DOHH2 (cell line): ENCODE measurements around the gene FATE1.

Experiments used
- H3F3A ChIP-seq: fragments of 200-600 bp; sonication (generic), shearing (Covaris generic); 2 replicates; pipeline ENCODE4 v1.6.0; 2016; ENCODE audit warnings: antibody characterized with exemption, mild to moderate bottlenecking; ENCODE audit not compliant: control insufficient read depth, insufficient read depth
- H3K27ac ChIP-seq: fragments of 200-600 bp; sonication (generic); 2 replicates; pipeline ENCODE4 v1.5.1; 2014; ENCODE audit warnings: low read depth, mild to moderate bottlenecking, low read length, moderate library complexity
- H3K27me3 ChIP-seq: fragments of 200-600 bp; sonication (generic); 2 replicates; pipeline ENCODE4 v1.6.1; 2014; ENCODE audit warnings: mild to moderate bottlenecking, low read length, mixed read lengths; ENCODE audit not compliant: control insufficient read depth
- H3K36me3 ChIP-seq: fragments of 200-600 bp; sonication (generic); 2 replicates; pipeline ENCODE4 v1.6.1; 2014; ENCODE audit warnings: mild to moderate bottlenecking, low read length, moderate library complexity, mixed read lengths; ENCODE audit not compliant: control insufficient read depth
- H3K4me1 ChIP-seq: fragments of 200-600 bp; sonication (generic); 2 replicates; pipeline ENCODE4 v1.6.1; 2014; ENCODE audit warnings: mild to moderate bottlenecking, low read length, mixed read lengths; ENCODE audit not compliant: control insufficient read depth
- H3K4me2 ChIP-seq: fragments of 200-600 bp; sonication (generic); 2 replicates; pipeline ENCODE4 v1.6.0; 2014; ENCODE audit warnings: mild to moderate bottlenecking, low read length, moderate library complexity
- H3K4me3 ChIP-seq: fragments of 200-600 bp; sonication (generic); 2 replicates; pipeline ENCODE4 v1.5.1; 2014; ENCODE audit warnings: mild to moderate bottlenecking, low read length, mixed read lengths
- H3K79me2 ChIP-seq: fragments of 200-600 bp; sonication (generic); 2 replicates; pipeline ENCODE4 v1.6.1; 2014; ENCODE audit warnings: mild to moderate bottlenecking, low read length, mixed read lengths; ENCODE audit not compliant: control insufficient read depth
- H3K9me2 ChIP-seq: fragments of 200-600 bp; sonication (generic); replicated peaks from 2 replicates; pipeline ENCODE4 v1.6.1; 2014; ENCODE audit warnings: mild to moderate bottlenecking, low read length, mixed read lengths; ENCODE audit not compliant: control insufficient read depth
- H3K9me3 ChIP-seq: fragments of 200-600 bp; sonication (generic); 2 replicates; pipeline ENCODE4 v1.6.1; 2014; ENCODE audit warnings: antibody characterized with exemption, low read length, mixed read lengths; ENCODE audit not compliant: control insufficient read depth, insufficient read depth
- H4K20me1 ChIP-seq: fragments of 200-600 bp; sonication (generic); 2 replicates; pipeline ENCODE4 v1.6.0; 2014; ENCODE audit warnings: low read depth, mild to moderate bottlenecking, antibody characterized with exemption, low read length, moderate library complexity; ENCODE audit not compliant: control insufficient read depth, insufficient read depth
- CTCF ChIP-seq: fragments of 200-600 bp; sonication (generic); IDR thresholded peaks from one replicate; pipeline ENCODE4 v1.5.1; 2014; ENCODE audit warnings: antibody characterized with exemption, mild to moderate bottlenecking, low read depth, low read length; ENCODE audit not compliant: poor library complexity, severe bottlenecking
- EZH2phosphoT487 ChIP-seq: fragments of 200-600 bp; sonication (generic); IDR thresholded peaks from 2 replicates; pipeline ENCODE4 v1.6.1; 2017; ENCODE audit warnings: borderline replicate concordance, mild to moderate bottlenecking, antibody characterized with exemption, low read length, moderate library complexity, mixed read lengths

The FATE1 gene

DNA sequence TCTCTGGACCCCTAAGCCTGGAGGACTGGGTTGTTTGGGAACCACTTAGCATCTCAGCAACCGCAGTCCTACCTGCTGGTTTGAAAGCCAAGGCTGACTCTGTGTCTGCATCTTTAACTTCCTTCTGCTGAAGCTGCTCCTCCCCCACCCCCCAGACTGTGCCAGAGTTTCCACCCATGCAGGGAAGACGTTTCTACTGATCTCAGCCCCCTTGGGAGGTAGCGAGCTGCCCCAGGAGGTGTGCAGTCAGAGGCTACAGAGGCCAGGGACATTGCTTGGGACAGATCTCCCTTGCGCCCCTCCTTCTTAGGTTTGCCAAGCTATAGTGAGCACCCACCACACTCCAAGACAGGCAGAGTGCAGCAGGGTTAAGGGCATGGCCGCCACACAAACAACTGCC, 4.7 kb upstream of the FATE1 start:
- no peaks in the 10 kb centered on the region for H3K36me3 ChIP-seq
- no peaks in the 10 kb centered on the region for H3F3A ChIP-seq
- H4K20me1 ChIP-seq, result no peaks in the 10 kb centered on the region
- TF ChIP-seq EZH2phosphoT487 (no peak), CTCF (no peak)
- no peaks in the 10 kb centered on the region for H3K4me1 ChIP-seq
- no peaks in the 10 kb centered on the region for H3K9me2 ChIP-seq
- H3K27me3 ChIP-seq, result no peaks in the 10 kb centered on the region
- no peak overlapping the region for H3K4me3 ChIP-seq
- H3K79me2 ChIP-seq, result no peaks in the 10 kb centered on the region
- no peak overlapping the region for H3K27ac ChIP-seq
- H3K4me2 ChIP-seq, result no peak overlapping the region
- H3K9me3 ChIP-seq, result no peaks in the 10 kb centered on the region

GRCh38 chrX:151711787-151712186, 4.0 kb upstream of the FATE1 start:
- Histone ChIP-seq H3K36me3 (no peaks in the 10 kb centered on the region), H3K27ac (no peak overlapping the region), H3K4me2 (no peak overlapping the region), H3K4me1 (no peaks in the 10 kb centered on the region), H3K4me3 (no peak overlapping the region), H3K9me2 (no peaks in the 10 kb centered on the region), H3K9me3 (no peaks in the 10 kb centered on the region), H3K27me3 (no peaks in the 10 kb centered on the region), H4K20me1 (no peaks in the 10 kb centered on the region), H3F3A (no peaks in the 10 kb centered on the region), H3K79me2 (no peaks in the 10 kb centered on the region)
- TF ChIP-seq EZH2phosphoT487, result no peak
- TF ChIP-seq CTCF, result no peak

DNA sequence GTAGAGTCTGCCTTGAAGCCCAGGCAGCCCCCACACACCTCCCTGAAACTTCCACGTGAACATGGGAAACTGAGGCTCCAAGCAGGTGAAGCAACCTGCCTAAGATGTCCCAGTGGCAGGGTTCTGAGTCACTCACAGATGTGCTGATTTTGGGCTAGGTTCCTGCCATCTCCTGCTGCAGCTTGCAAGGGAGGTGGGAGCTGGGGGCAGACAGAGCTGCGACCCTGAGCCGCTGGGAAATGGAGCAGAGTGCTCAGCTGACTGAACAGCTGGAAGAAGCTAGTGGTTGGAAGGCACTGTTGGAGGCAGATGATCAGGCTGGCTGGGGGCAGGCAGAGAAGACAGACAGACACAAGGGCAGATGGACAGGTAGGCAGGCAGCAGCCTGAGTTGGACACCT, 3.6 kb upstream of the FATE1 start:
- H3K4me1 ChIP-seq, result no peaks in the 10 kb centered on the region
- H3K79me2 ChIP-seq, result no peaks in the 10 kb centered on the region
- no peak for TF ChIP-seq EZH2phosphoT487
- no peak for TF ChIP-seq CTCF
- H3K9me2 ChIP-seq, result no peaks in the 10 kb centered on the region
- H3F3A ChIP-seq, result no peaks in the 10 kb centered on the region
- no peak overlapping the region for H3K27ac ChIP-seq
- H4K20me1 ChIP-seq, result no peaks in the 10 kb centered on the region
- no peaks in the 10 kb centered on the region for H3K36me3 ChIP-seq
- H3K4me3 ChIP-seq, result no peak overlapping the region
- H3K9me3 ChIP-seq, result no peaks in the 10 kb centered on the region
- H3K27me3 ChIP-seq, result no peaks in the 10 kb centered on the region
- H3K4me2 ChIP-seq, result no peak overlapping the region

- H3K9me2 ChIP-seq, result no peaks in the 10 kb centered on the region
- H3K79me2 ChIP-seq, result no peaks in the 10 kb centered on the region
- no peaks in the 10 kb centered on the region for H3K27me3 ChIP-seq
- no peak overlapping the region for H3K4me3 ChIP-seq
- H3K4me2 ChIP-seq, result no peak overlapping the region
- H3K27ac ChIP-seq, result no peak overlapping the region
- no peaks in the 10 kb centered on the region for H4K20me1 ChIP-seq
- no peaks in the 10 kb centered on the region for H3K9me3 ChIP-seq
- no peaks in the 10 kb centered on the region for H3K36me3 ChIP-seq
- H3K4me1 ChIP-seq, result no peaks in the 10 kb centered on the region
- TF ChIP-seq EZH2phosphoT487, result no peak
- peak; percentile 46 for TF ChIP-seq CTCF
- no peaks in the 10 kb centered on the region for H3F3A ChIP-seq
These were observed 2.0 kb upstream of the FATE1 start for GRCh38 chrX:151713849-151714248.
